ENCODE results near the gene CD300H.

GRCh38 chr17:74565126-74565525 is 2.2 kb downstream of the CD300H start:
- TF ChIP-seq, protein P1, sequence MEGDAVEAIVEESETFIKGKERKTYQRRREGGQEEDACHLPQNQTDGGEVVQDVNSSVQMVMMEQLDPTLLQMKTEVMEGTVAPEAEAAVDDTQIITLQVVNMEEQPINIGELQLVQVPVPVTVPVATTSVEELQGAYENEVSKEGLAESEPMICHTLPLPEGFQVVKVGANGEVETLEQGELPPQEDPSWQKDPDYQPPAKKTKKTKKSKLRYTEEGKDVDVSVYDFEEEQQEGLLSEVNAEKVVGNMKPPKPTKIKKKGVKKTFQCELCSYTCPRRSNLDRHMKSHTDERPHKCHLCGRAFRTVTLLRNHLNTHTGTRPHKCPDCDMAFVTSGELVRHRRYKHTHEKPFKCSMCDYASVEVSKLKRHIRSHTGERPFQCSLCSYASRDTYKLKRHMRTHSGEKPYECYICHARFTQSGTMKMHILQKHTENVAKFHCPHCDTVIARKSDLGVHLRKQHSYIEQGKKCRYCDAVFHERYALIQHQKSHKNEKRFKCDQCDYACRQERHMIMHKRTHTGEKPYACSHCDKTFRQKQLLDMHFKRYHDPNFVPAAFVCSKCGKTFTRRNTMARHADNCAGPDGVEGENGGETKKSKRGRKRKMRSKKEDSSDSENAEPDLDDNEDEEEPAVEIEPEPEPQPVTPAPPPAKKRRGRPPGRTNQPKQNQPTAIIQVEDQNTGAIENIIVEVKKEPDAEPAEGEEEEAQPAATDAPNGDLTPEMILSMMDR (IDR thresholded peaks at IDR 0.05) = no peak
- no peak for TF ChIP-seq POLR2AphosphoS5 (IDR thresholded peaks at IDR 0.05)

Measured in prostate gland (tissue), 2 donors.